HCT116 (cell line): ENCODE measurements around the gene FLRT1. TPM values are rescaled to one million over a fixed set of nuclear protein-coding genes. Genes with fewer than 3 reads are reported as not detected.

Source experiments
- ATAC-seq: fragments of 200-7000 bp; cut with Tn5 transposase; 2 replicates; pipeline ENCODE4 v1.9.1; 2020; ENCODE audit warnings: mild to moderate bottlenecking, moderate library complexity
- BruUV-seq: library from RNA; stranded (reverse); fragments of 400-500 nt; replicated peaks from 2 replicates; lab custom pipeline; 2021; lab: Mats Ljungman, UMichigan
- CTCF ChIA-PET: fragments of 300-600 bp; sonication (Branson Sonifier 250); formaldehyde crosslinking; loops from one replicate; lab custom pipeline; 2021; ENCODE audit warnings: antibody characterized with exemption; lab: Charles Lee
- POLR2A ChIA-PET: fragments of 300-600, 350-600 bp; sonication (Branson Sonifier 250); formaldehyde crosslinking; loops from one replicate; lab custom pipeline; 2021; ENCODE audit warnings: antibody characterized with exemption; lab: Charles Lee
- RAD21 ChIA-PET, 2 experiments: fragments of 300-600 bp; sonication (Branson Sonifier 250); formaldehyde crosslinking; loops; one replicate each; lab custom pipeline; 2023; ENCODE audit warnings: low total read pairs in 2 of 2; ENCODE audit not compliant: uncharacterized antibody in 2 of 2, unreplicated experiment in 2 of 2, low non-redundant PET in 1 of 2; lab: Charles Lee
- DNase-seq: peaks from one replicate; pipeline ENCODE4 v3.0.0-alpha.2; 2010; ENCODE audit warnings: low read depth, low spot score
- H2AFZ ChIP-seq: fragments of 200-600 bp; shearing (Covaris generic), sonication (generic); 2 replicates; pipeline ENCODE4 v1.6.1; 2017; ENCODE audit warnings: low read depth, mixed run types, mixed read lengths, antibody characterized with exemption, low read length; ENCODE audit not compliant: poor library complexity, severe bottlenecking
- H3K27ac ChIP-seq: 2 replicates; pipeline ENCODE4 v1.5.1; 2012; ENCODE audit warnings: low read depth, low read length
- H3K27me3 ChIP-seq: fragments of 200-600 bp; sonication (generic); 2 replicates; pipeline ENCODE4 v1.6.1; 2016; ENCODE audit warnings: mixed run types, low read length, mixed read lengths; ENCODE audit not compliant: insufficient read depth
- H3K36me3 ChIP-seq, 2 experiments: fragments of 200-500 bp in 1 of 2; fragments of 200-600 bp in 1 of 2; sonication (Bioruptor generic) in 1 of 2; sonication (generic) in 1 of 2; 2 replicates each; pipeline versions ENCODE4 v1.5.1 to v1.6.1; 2014 to 2016; ENCODE audit warnings: low read length in 2 of 2, inconsistent platforms in 1 of 2, mixed read lengths in 1 of 2, mixed run types in 1 of 2; ENCODE audit not compliant: insufficient read depth in 2 of 2, control insufficient read depth in 1 of 2
- H3K4me1 ChIP-seq, 2 experiments: fragments of 200-600 bp in 1 of 2; sonication (generic) in 1 of 2; 2 replicates each; pipeline versions ENCODE4 v1.5.1 to v1.6.1; 2012 to 2017; ENCODE audit warnings: low read length in 2 of 2, inconsistent platforms in 1 of 2, mild to moderate bottlenecking in 1 of 2, mixed read lengths in 1 of 2, mixed run types in 1 of 2, moderate library complexity in 1 of 2; ENCODE audit not compliant: insufficient read depth in 2 of 2, control insufficient read depth in 1 of 2
- H3K4me2 ChIP-seq: fragments of 200-600 bp; sonication (generic); 2 replicates; pipeline ENCODE4 v1.6.1; 2017; ENCODE audit warnings: mixed run types, low read length, mixed read lengths
- H3K4me3 ChIP-seq, 2 experiments: fragments of 200-600 bp in 1 of 2; sonication (generic) in 1 of 2; replicated peaks in 1 of 2; 2 replicates each; pipeline ENCODE4 v1.5.1; 2011 to 2016; ENCODE audit warnings: low read length in 2 of 2, control low read depth in 1 of 2, low read depth in 1 of 2, mild to moderate bottlenecking in 1 of 2, mixed read lengths in 1 of 2, mixed run types in 1 of 2
- H3K79me2 ChIP-seq: fragments of 200-600 bp; sonication (generic); 2 replicates; pipeline ENCODE4 v1.6.1; 2017; ENCODE audit warnings: mild to moderate bottlenecking, mixed run types, low read length, moderate library complexity, mixed read lengths; ENCODE audit not compliant: insufficient read depth
- H3K9ac ChIP-seq: fragments of 200-600 bp; sonication (generic); 2 replicates; pipeline ENCODE4 v1.6.1; 2016; ENCODE audit warnings: low read length, mixed read lengths
- H3K9me2 ChIP-seq: fragments of 200-600 bp; sonication (generic), shearing (Covaris generic); 2 replicates; pipeline ENCODE4 v1.6.1; 2017; ENCODE audit warnings: mixed run types, mild to moderate bottlenecking, moderate library complexity; ENCODE audit not compliant: insufficient read depth
- H3K9me3 ChIP-seq, 2 experiments: fragments of 200-500 bp in 1 of 2; fragments of 200-600 bp in 1 of 2; sonication (Bioruptor generic) in 1 of 2; sonication (generic) in 1 of 2; 2 replicates each; pipeline ENCODE4 v1.6.1; 2014 to 2017; ENCODE audit warnings: low read length in 2 of 2, mixed read lengths in 2 of 2, inconsistent platforms in 1 of 2, low read depth in 1 of 2, mild to moderate bottlenecking in 1 of 2, mixed run types in 1 of 2, moderate library complexity in 1 of 2; ENCODE audit not compliant: control insufficient read depth in 1 of 2, insufficient read depth in 1 of 2
- H4K20me1 ChIP-seq: fragments of 200-600 bp; sonication (generic), shearing (Covaris generic); 2 replicates; pipeline ENCODE4 v1.6.1; 2017; ENCODE audit warnings: mixed run types, mild to moderate bottlenecking, moderate library complexity; ENCODE audit not compliant: insufficient read depth
- EGR1 ChIP-seq: IDR thresholded peaks from 2 replicates; pipeline ENCODE4 v1.6.1; 2012; ENCODE audit warnings: low read depth
- ELF1 ChIP-seq: IDR thresholded peaks from 2 replicates; pipeline ENCODE4 v1.6.1; 2012; ENCODE audit warnings: low read depth, borderline replicate concordance
- FOSL1 ChIP-seq: IDR thresholded peaks from 2 replicates; pipeline ENCODE4 v1.6.1; 2012; ENCODE audit warnings: low read depth
- JUND ChIP-seq: IDR thresholded peaks from 2 replicates; pipeline ENCODE4 v1.6.1; 2012
- SRF ChIP-seq: IDR thresholded peaks from 2 replicates; pipeline ENCODE4 v1.6.1; 2012; ENCODE audit warnings: low read depth
- TCF7L2 ChIP-seq: IDR thresholded peaks from 2 replicates; pipeline ENCODE4 v1.7.0; 2011; ENCODE audit warnings: borderline replicate concordance, inconsistent platforms; ENCODE audit not compliant: insufficient read depth, insufficient read length; ENCODE audit errors: extremely low read depth
- intact Hi-C: fragments of 100-400 bp; cut with micrococcal nuclease; formaldehyde crosslinking; loops from 2 replicates; pipeline ENCODE4 v1.10.0; 2022
- total RNA-seq: library from RNA; stranded (reverse); gene quantifications from one replicate; pipeline ENCODE4 v1.2.1, GENCODE V29; 2021; ENCODE audit not compliant: unreplicated experiment

FLRT1 gene
- total RNA-seq, 1 experiment from 2014 or later = 0.15 TPM

DNA sequence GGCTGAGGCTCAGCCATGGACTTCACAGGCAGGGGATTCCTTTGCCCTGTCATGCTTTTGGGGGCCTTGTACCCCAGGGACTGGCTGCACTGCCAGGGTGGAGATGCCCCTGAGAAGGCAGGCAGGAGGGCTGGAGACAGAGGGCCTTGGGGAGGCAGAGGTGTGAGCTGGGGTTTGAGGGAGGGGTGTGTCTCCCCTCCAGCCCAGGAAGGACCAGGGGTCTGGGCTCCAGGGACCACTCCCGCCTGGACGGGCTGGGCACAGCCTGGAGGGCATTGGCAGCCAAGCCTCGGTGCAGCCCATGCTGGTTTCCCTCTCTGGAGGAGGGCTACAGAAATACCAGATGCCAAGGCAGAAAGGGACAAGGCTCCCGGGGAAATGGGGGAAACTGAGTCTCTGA is 30.0 kb upstream of the FLRT1 start:
- RAD21 ChIA-PET = no interaction called here
- ATAC-seq (no peak), DNase-seq (no peak)
- no peaks in the 10 kb centered on the region for H4K20me1 ChIP-seq
- H3K27ac ChIP-seq = no peak overlapping the region; the same call in 1 of the 2 replicates
- H3K9ac ChIP-seq = no peak overlapping the region
- peaks cover 18 to 37% of the 10 kb centered on the region in 2 experiments for H3K4me1 ChIP-seq
- no peak for TF ChIP-seq JUND
- no peak for TF ChIP-seq EGR1
- TF ChIP-seq TCF7L2 = no peak
- TF ChIP-seq FOSL1 = no peak
- no peak for TF ChIP-seq ELF1
- no TSS peak for BruUV-seq
- H3K79me2 ChIP-seq = 0 out of 2 replicates have a peak, but pooled peaks cover 3% of the 10 kb centered on the region
- H2AFZ ChIP-seq = no peak overlapping the region
- H3K27me3 ChIP-seq = no peaks in the 10 kb centered on the region
- H3K9me2 ChIP-seq = no peaks in the 10 kb centered on the region
- H3K4me3 ChIP-seq = no peak overlapping the region
- intact Hi-C loops = loop anchor here (10.0 kb wide), 1 partner anchor 139 kb away; no protein-coding TSS in a partner anchor
- H3K4me2 ChIP-seq = no peak overlapping the region
- POLR2A ChIA-PET = no interaction called here
- peaks cover 0 to 6% of the 10 kb centered on the region in 2 experiments; a peak in 1 of 4 replicates for H3K9me3 ChIP-seq
- CTCF ChIA-PET = no interaction called here
- peaks cover 0 to 6% of the 10 kb centered on the region in 2 experiments; a peak in 1 of 4 replicates for H3K36me3 ChIP-seq

DNA sequence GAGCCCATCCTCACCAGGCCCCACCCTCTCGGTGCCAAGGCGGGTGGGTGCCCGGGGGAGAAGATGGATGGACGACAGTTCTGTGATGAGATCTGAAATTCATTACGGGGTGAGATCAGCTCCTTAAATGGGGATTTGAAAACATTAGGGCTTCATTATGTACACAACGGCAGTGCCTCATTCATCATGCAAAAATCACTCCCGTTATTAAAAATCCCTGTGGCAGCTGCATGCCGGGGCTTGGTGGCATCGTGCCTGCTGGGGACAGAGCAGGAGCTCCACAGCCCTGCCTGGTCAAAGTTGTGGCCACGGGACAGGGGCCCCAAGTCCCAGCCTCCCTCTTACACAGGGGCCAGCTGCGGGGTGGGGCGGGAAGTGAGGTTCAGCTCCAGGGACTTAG is 29.3 kb upstream of the FLRT1 start:
- TF ChIP-seq SRF = no peak
- no TSS peak for BruUV-seq
- ChIA-PET POLR2A (no interaction called here), CTCF (no interaction called here), RAD21 (no interaction called here)
- intact Hi-C loops = loop anchor here (10.0 kb wide), 1 partner anchor 138 kb away; no protein-coding TSS in a partner anchor
- Histone ChIP-seq H3K4me2 (peak overlapping the region; percentile 89), H3K27me3 (no peaks in the 10 kb centered on the region), H3K4me1 (peaks cover 18 to 37% of the 10 kb centered on the region in 2 experiments), H2AFZ (no peak overlapping the region), H3K4me3 (0 out of 4 replicates have a peak overlapping the region, but pooled peaks of 1 of the 2 experiments have one; percentile 58), H3K27ac (peak overlapping the region; percentile 77), H3K79me2 (0 out of 2 replicates have a peak, but pooled peaks cover 3% of the 10 kb centered on the region), H4K20me1 (no peaks in the 10 kb centered on the region), H3K36me3 (peaks cover 0 to 6% of the 10 kb centered on the region in 2 experiments; a peak in 1 of 4 replicates), H3K9me2 (no peaks in the 10 kb centered on the region), H3K9ac (peak overlapping the region; percentile 65), H3K9me3 (peaks cover 0 to 9% of the 10 kb centered on the region in 2 experiments; a peak in 1 of 4 replicates)
- DNase-seq = no peak
- no peak for ATAC-seq
